Neural cell (in vitro differentiated cells): ENCODE data around the gene SCN1A. TPM values are rescaled to one million over a fixed set of nuclear protein-coding genes. Genes with fewer than 3 reads are reported as not detected.

Experiments
- H2AFZ ChIP-seq: fragments of 200-600, 300-800 bp; sonication (generic), shearing (Covaris generic); 2 replicates; pipeline ENCODE4 v1.6.0; 2014; ENCODE audit warnings: low read depth, mild to moderate bottlenecking, antibody characterized with exemption, low read length, moderate library complexity
- H3F3A ChIP-seq: fragments of 200-600 bp; shearing (Covaris generic); 2 replicates; pipeline ENCODE4 v1.6.1; 2016; ENCODE audit warnings: mild to moderate bottlenecking, moderate library complexity, mixed read lengths, antibody characterized with exemption, low read length; ENCODE audit not compliant: insufficient read depth, poor library complexity, severe bottlenecking
- H3K27ac ChIP-seq: fragments of 200-600, 300-800 bp; sonication (generic), shearing (Covaris generic); 2 replicates; pipeline ENCODE4 v1.5.1; 2014; ENCODE audit warnings: mild to moderate bottlenecking, low read length, moderate library complexity
- H3K27me3 ChIP-seq: fragments of 300-800, 200-600 bp; sonication (generic), shearing (Covaris generic); 2 replicates; pipeline ENCODE4 v1.6.0; 2014; ENCODE audit warnings: mild to moderate bottlenecking, low read depth, low read length, moderate library complexity; ENCODE audit not compliant: insufficient read depth
- H3K36me3 ChIP-seq: fragments of 300-800, 200-600 bp; sonication (generic), shearing (Covaris generic); 2 replicates; pipeline ENCODE4 v1.5.1; 2014; ENCODE audit warnings: mild to moderate bottlenecking, antibody characterized with exemption, low read length, moderate library complexity; ENCODE audit not compliant: insufficient read depth
- H3K4me2 ChIP-seq: fragments of 300-800, 200-600 bp; sonication (generic), shearing (Covaris generic); 2 replicates; pipeline ENCODE4 v1.6.0; 2014; ENCODE audit warnings: mild to moderate bottlenecking, low read length
- H3K4me3 ChIP-seq: fragments of 300-800, 200-600 bp; sonication (generic), shearing (Covaris generic); 2 replicates; pipeline ENCODE4 v1.5.1; 2014; ENCODE audit warnings: mild to moderate bottlenecking, low read length, moderate library complexity
- H3K79me2 ChIP-seq: fragments of 200-600 bp; shearing (Covaris generic); replicated peaks from 2 replicates; pipeline ENCODE4 v1.6.0; 2014; ENCODE audit warnings: mild to moderate bottlenecking, low read length, moderate library complexity; ENCODE audit not compliant: insufficient read depth
- H3K9ac ChIP-seq: fragments of 300-800, 200-600 bp; sonication (generic), shearing (Covaris generic); 2 replicates; pipeline ENCODE4 v1.6.1; 2016; ENCODE audit warnings: mild to moderate bottlenecking, low read length, mixed read lengths
- H3K9me2 ChIP-seq: fragments of 200-600 bp; shearing (Covaris generic); 2 replicates; pipeline ENCODE4 v1.6.1; 2016; ENCODE audit warnings: mild to moderate bottlenecking, low read length, mixed read lengths; ENCODE audit not compliant: insufficient read depth
- H3K9me3 ChIP-seq: fragments of 200-600, 300-800 bp; sonication (generic), shearing (Covaris generic); 2 replicates; pipeline ENCODE4 v1.6.1; 2016; ENCODE audit warnings: mild to moderate bottlenecking, mixed run types, low read length, moderate library complexity, mixed read lengths
- H4K20me1 ChIP-seq: fragments of 200-600 bp; shearing (Covaris generic); 2 replicates; pipeline ENCODE4 v1.6.1; 2016; ENCODE audit warnings: mild to moderate bottlenecking, mixed run types; ENCODE audit not compliant: insufficient read depth
- EP300 ChIP-seq: fragments of 450-650 bp; conservative IDR thresholded peaks from 2 replicates; pipeline ENCODE4 v1.6.1; 2014; ENCODE audit warnings: antibody characterized with exemption, mild to moderate bottlenecking, moderate library complexity; ENCODE audit not compliant: poor library complexity, severe bottlenecking
- EZH2 ChIP-seq: fragments of 200-600, 300-800 bp; shearing (Covaris generic), sonication (generic); IDR thresholded peaks from 2 replicates; pipeline ENCODE4 v1.6.1; 2014; ENCODE audit warnings: antibody characterized with exemption, low read length, borderline replicate concordance, mild to moderate bottlenecking; ENCODE audit not compliant: insufficient read depth, poor library complexity, severe bottlenecking
- MXI1 ChIP-seq: fragments of 450-650 bp; conservative IDR thresholded peaks from 2 replicates; pipeline ENCODE4 v1.6.1; 2014; ENCODE audit warnings: antibody characterized with exemption, mild to moderate bottlenecking; ENCODE audit not compliant: poor library complexity, severe bottlenecking
- POLR2AphosphoS5 ChIP-seq: IDR thresholded peaks from 2 replicates; pipeline ENCODE4 v1.6.1; 2012
- RAD21 ChIP-seq: fragments of 450-650 bp; conservative IDR thresholded peaks from 2 replicates; pipeline ENCODE4 v1.6.1; 2014; ENCODE audit warnings: antibody characterized with exemption, mild to moderate bottlenecking, moderate library complexity
- REST ChIP-seq: IDR thresholded peaks from 2 replicates; pipeline ENCODE4 v1.6.1; 2012; ENCODE audit warnings: borderline replicate concordance
- SMC3 ChIP-seq: fragments of 450-650 bp; conservative IDR thresholded peaks from 2 replicates; pipeline ENCODE4 v1.6.1; 2014; ENCODE audit warnings: antibody characterized with exemption, mild to moderate bottlenecking, moderate library complexity; ENCODE audit not compliant: poor library complexity
- TAF1 ChIP-seq: IDR thresholded peaks from 2 replicates; pipeline ENCODE4 v1.6.1; 2012; ENCODE audit warnings: low read depth
- polyA plus RNA-seq: library from polyadenylated mRNA; depleted of rRNA; stranded (reverse); fragments of >200 nt; gene quantifications from 2 replicates; pipeline ENCODE4 v1.2.3, GENCODE V29; 2014
- TF ChIP-seq, protein P1 (sequence below): fragments of 450-650 bp; IDR thresholded peaks from 2 replicates; pipeline ENCODE4 v1.5.1; 2014; ENCODE audit warnings: antibody characterized with exemption, mild to moderate bottlenecking, moderate library complexity; ENCODE audit not compliant: poor library complexity, severe bottlenecking

Gene SCN1A
- polyA plus RNA-seq, 1 donor from 2014 or later = 1.0 TPM

DNA sequence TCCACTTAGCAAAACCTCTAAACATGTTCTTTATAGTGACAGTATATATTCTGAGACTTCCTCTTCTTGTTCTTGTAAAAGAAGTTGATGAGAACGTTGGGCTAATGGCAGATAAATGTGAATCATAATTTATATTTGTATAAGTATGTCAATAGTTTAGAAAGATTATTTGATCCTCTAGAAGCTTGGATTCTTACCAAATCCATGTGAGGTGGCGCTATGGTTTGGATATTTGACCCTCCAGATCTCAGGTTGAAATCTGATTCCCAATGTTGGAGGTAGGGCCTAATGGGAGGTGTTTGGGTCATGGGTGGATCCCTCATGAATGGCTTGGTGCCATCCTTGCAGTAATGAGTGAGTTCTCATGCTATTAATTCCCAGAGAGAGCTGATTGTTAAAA is 29.8 kb upstream of the SCN1A start:
- Histone ChIP-seq H3K4me3 (no peak overlapping the region), H3K79me2 (no peaks in the 10 kb centered on the region), H3K27ac (no peak overlapping the region), H3K9ac (no peak overlapping the region), H2AFZ (no peak overlapping the region), H3K27me3 (no peaks in the 10 kb centered on the region), H3F3A (no peaks in the 10 kb centered on the region), H3K36me3 (no peaks in the 10 kb centered on the region), H3K4me2 (no peak overlapping the region), H3K9me3 (no peaks in the 10 kb centered on the region), H3K9me2 (no peaks in the 10 kb centered on the region), H4K20me1 (no peaks in the 10 kb centered on the region)
- TF ChIP-seq TAF1 (no peak), EP300 (no peak), RAD21 (no peak), REST (no peak)
- TF ChIP-seq, protein P1, sequence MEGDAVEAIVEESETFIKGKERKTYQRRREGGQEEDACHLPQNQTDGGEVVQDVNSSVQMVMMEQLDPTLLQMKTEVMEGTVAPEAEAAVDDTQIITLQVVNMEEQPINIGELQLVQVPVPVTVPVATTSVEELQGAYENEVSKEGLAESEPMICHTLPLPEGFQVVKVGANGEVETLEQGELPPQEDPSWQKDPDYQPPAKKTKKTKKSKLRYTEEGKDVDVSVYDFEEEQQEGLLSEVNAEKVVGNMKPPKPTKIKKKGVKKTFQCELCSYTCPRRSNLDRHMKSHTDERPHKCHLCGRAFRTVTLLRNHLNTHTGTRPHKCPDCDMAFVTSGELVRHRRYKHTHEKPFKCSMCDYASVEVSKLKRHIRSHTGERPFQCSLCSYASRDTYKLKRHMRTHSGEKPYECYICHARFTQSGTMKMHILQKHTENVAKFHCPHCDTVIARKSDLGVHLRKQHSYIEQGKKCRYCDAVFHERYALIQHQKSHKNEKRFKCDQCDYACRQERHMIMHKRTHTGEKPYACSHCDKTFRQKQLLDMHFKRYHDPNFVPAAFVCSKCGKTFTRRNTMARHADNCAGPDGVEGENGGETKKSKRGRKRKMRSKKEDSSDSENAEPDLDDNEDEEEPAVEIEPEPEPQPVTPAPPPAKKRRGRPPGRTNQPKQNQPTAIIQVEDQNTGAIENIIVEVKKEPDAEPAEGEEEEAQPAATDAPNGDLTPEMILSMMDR = no peak

- H3K27ac ChIP-seq = no peak overlapping the region
- H3K27me3 ChIP-seq = no peaks in the 10 kb centered on the region
- H3K36me3 ChIP-seq = no peaks in the 10 kb centered on the region
- no peaks in the 10 kb centered on the region for H3K79me2 ChIP-seq
- H2AFZ ChIP-seq = no peak overlapping the region
- TF ChIP-seq RAD21 (no peak), SMC3 (no peak), REST (no peak), TAF1 (no peak), EZH2 (no peak), MXI1 (no peak), EP300 (no peak), POLR2AphosphoS5 (no peak)
- TF ChIP-seq, protein P1 = no peak
- H4K20me1 ChIP-seq = no peaks in the 10 kb centered on the region
- H3K9me3 ChIP-seq = no peaks in the 10 kb centered on the region
- no peak overlapping the region for H3K4me2 ChIP-seq
- H3K9me2 ChIP-seq = no peaks in the 10 kb centered on the region
- no peak overlapping the region for H3K4me3 ChIP-seq
- H3F3A ChIP-seq = no peaks in the 10 kb centered on the region
- no peak overlapping the region for H3K9ac ChIP-seq
Measured at GRCh38 chr2:166156985-166157490, 29.2 kb upstream of the SCN1A start.
